Measurements from ENCODE around the gene TSNAXIP1. TPM values are rescaled to one million over a fixed set of nuclear protein-coding genes. Genes with fewer than 3 reads are reported as not detected.
A peak's percentile ranks its signal among the peaks of the same experiment; 100 is the strongest.

The TSNAXIP1 gene
- total and polyA plus RNA-seq, 10 of the 15 experiments (the other 5 are each of a cell fraction or from before 2014, with no cell fraction given) = 0.09 to 0.63 (median 0.37) TPM; not detected in 1

- ChIA-PET POLR2A (interaction anchor here (0.6 to 1.7 kb wide), 3 partner anchors 29 to 89 kb away, joined by 4 to 5 read pairs (median 4); partner anchors contain the start of gene PSMB10), CTCF (interaction anchor here (1.3 to 4.1 kb wide), 2 partner anchors 11 to 68 kb away, joined by 3 to 39 read pairs; partner anchors contain the start of gene NRN1L), SMC1A (ENCODE audit: uncharacterized antibody, unreplicated experiment) (interaction anchor here (1.0 to 1.2 kb wide), 3 partner anchors 19 to 58 kb away, joined by 3 read pairs; no protein-coding TSS in a partner anchor), RAD21 (ENCODE audit: unreplicated experiment) (interaction anchor here (1.6 kb wide), 1 partner anchor 19 kb away, joined by 3 read pairs; the partner anchor contains the start of gene PSKH1)
- no peaks in the 10 kb centered on the region for H3K9me3 ChIP-seq (replicated peaks; ENCODE audit: control insufficient read depth, insufficient read depth, low read length)
- peaks cover 28% of the 10 kb centered on the region for H3K79me2 ChIP-seq (ENCODE audit: control insufficient read depth, insufficient read depth, low read length)
- 54% methylated on average over 3 of the region's 3 CpGs for WGBS (ENCODE audit: insufficient coverage, insufficient replicate concordance, low lambda C conversion rate, missing lambda C conversion rate)
- H3K4me3 ChIP-seq = peak overlapping the region; percentile 92
- BruUV-seq (replicated peaks) = no TSS peak
- H3K9ac ChIP-seq (ENCODE audit: control insufficient read depth, insufficient read depth, low read length) = peak overlapping the region; percentile 96; the same call in 1 of the 2 replicates
- no peaks in the 10 kb centered on the region for H3K27me3 ChIP-seq (replicated peaks in 1 of 2; ENCODE audit: control insufficient read depth in 2 of 2, insufficient read depth in 2 of 2, low read length in 1 of 2)
- intact Hi-C loops (cut with micrococcal nuclease; ENCODE audit: unreplicated experiment) = no loop called here
- FAIRE-seq = no peak
- peak overlapping the region; percentile 94 for H3K4me2 ChIP-seq (ENCODE audit: control insufficient read depth, insufficient read depth)
- no peak overlapping the region for H2AFZ ChIP-seq (ENCODE audit: control insufficient read depth, low read depth, low read length)
- no peak for ATAC-seq
- peaks cover 10% of the 10 kb centered on the region for H3K4me1 ChIP-seq (ENCODE audit: control insufficient read depth, insufficient read depth, low read length)
- no peak for TF ChIP-seq TCF7 (IDR thresholded peaks at IDR 0.05; ENCODE audit: borderline replicate concordance)
- no peak for TF ChIP-seq BCL11A (IDR thresholded peaks at IDR 0.05; ENCODE audit: low read depth, low read length)
- TF ChIP-seq ATF2 (IDR thresholded peaks at IDR 0.05; ENCODE audit: low read length) = no peak
- no peak for TF ChIP-seq POLR2A (IDR thresholded peaks at IDR 0.05; ENCODE audit: low read depth, low read length)
- no peak for TF ChIP-seq SIX5 (IDR thresholded peaks at IDR 0.05; ENCODE audit: low read depth, low read length, severe bottlenecking)
- no peak overlapping the region for H3K27ac ChIP-seq (ENCODE audit: control insufficient read depth, insufficient read depth)
- peaks cover 4% of the 10 kb centered on the region for H4K20me1 ChIP-seq (ENCODE audit: control insufficient read depth, insufficient read depth)
- peaks cover 17 to 31% of the 10 kb centered on the region in 2 experiments; a peak in 3 of 4 replicates for H3K36me3 ChIP-seq (ENCODE audit: control insufficient read depth in 2 of 2, insufficient read depth in 2 of 2, low read length in 1 of 2)
- no peak for DNase-seq (ENCODE audit: low read depth, low spot score)
- in situ Hi-C loops (cut with MboI) = no loop called here
These were observed 67.7 kb downstream of the TSNAXIP1 start for GRCh38 chr16:67874372-67874771.

GRCh38 chr16:67877064-67877463 lies 70.4 kb downstream of the TSNAXIP1 start:
- TF ChIP-seq ZSCAN29 (IDR thresholded peaks at IDR 0.05) (no peak), MYC (IDR thresholded peaks at IDR 0.05; ENCODE audit: insufficient read depth, insufficient read length, insufficient replicate concordance, low read length, severe bottlenecking) (no peak), NFYB (IDR thresholded peaks at IDR 0.05; ENCODE audit: insufficient read depth, low read depth, low read length) (no peak), CBFB (IDR thresholded peaks at IDR 0.05; ENCODE audit: low read depth) (no peak)
- Histone ChIP-seq H3K4me1 (ENCODE audit: control insufficient read depth, insufficient read depth, low read length) (peaks cover 10% of the 10 kb centered on the region), H3K9ac (ENCODE audit: control insufficient read depth, insufficient read depth, low read length) (no peak overlapping the region), H3K4me2 (ENCODE audit: control insufficient read depth, insufficient read depth) (no peak overlapping the region), H3K27me3 (replicated peaks in 1 of 2; ENCODE audit: control insufficient read depth in 2 of 2, insufficient read depth in 2 of 2, low read length in 1 of 2) (no peaks in the 10 kb centered on the region), H4K20me1 (ENCODE audit: control insufficient read depth, insufficient read depth) (peaks cover 4% of the 10 kb centered on the region), H3K9me3 (replicated peaks; ENCODE audit: control insufficient read depth, insufficient read depth, low read length) (no peaks in the 10 kb centered on the region), H3K36me3 (ENCODE audit: control insufficient read depth in 2 of 2, insufficient read depth in 2 of 2, low read length in 1 of 2) (peaks cover 12 to 44% of the 10 kb centered on the region in 2 experiments; a peak in 3 of 4 replicates), H2AFZ (ENCODE audit: control insufficient read depth, low read depth, low read length) (no peak overlapping the region), H3K79me2 (ENCODE audit: control insufficient read depth, insufficient read depth, low read length) (peaks cover 28% of the 10 kb centered on the region), H3K4me3 (no peak overlapping the region), H3K27ac (ENCODE audit: control insufficient read depth, insufficient read depth) (no peak overlapping the region)
- ChIA-PET POLR2A (no interaction called here), SMC1A (ENCODE audit: uncharacterized antibody, unreplicated experiment) (no interaction called here), RAD21 (ENCODE audit: unreplicated experiment) (no interaction called here), CTCF (no interaction called here)
- intact Hi-C loops (cut with micrococcal nuclease; ENCODE audit: unreplicated experiment) (no loop called here), in situ Hi-C loops (cut with MboI) (loop anchor here (5.0 kb wide), 1 partner anchor 165 kb away; no protein-coding TSS in a partner anchor)
- no peak for ATAC-seq
- DNase-seq (ENCODE audit: low read depth, low spot score) = no peak
- no TSS peak for BruUV-seq (replicated peaks)
- WGBS (ENCODE audit: insufficient coverage, insufficient replicate concordance, low lambda C conversion rate, missing lambda C conversion rate) = 95% methylated on average over 11 of the region's 11 CpGs
- no peak for FAIRE-seq
